ENCODE results near the gene IGF2BP2.
A peak's percentile ranks its signal among the peaks of the same experiment; 100 is the strongest.
"Not testable (repeated sequence)": the region's sequence is repeated elsewhere in the genome, so short reads cannot be mapped to it uniquely, and the experiment has no call there.

IGF2BP2 gene

DNA sequence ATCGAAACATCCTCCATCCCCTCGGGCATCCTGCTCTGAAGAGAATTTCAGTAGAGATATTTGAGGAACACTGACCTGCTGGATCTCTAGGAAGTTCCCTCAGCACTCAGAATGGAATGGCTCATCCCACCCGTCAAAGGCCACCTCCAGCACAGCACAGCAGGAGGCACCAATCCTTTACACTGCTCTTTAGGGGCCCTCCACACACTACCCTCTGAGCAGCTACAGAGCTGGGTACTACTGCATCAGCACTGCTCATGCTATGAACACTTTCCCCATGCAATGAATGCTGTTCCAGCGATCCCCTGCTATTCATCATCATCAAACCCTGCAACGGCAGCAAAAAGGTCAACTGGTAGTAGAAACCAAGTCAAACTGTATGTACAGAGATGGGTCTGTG, 40.5 kb downstream of the IGF2BP2 start:
- Mint-ChIP-seq H3K4me3 (no peak overlapping the region), H3K27me3 (ENCODE audit: low read depth) (peaks cover 9% of the 10 kb centered on the region), H3K27ac (no peak overlapping the region), H3K9me3 (no peaks in the 10 kb centered on the region), H3K4me1 (ENCODE audit: low read depth) (no peaks in the 10 kb centered on the region), H3K36me3 (ENCODE audit: low read depth) (no peaks in the 10 kb centered on the region)
- no peak for DNase-seq (ENCODE audit: low spot score)

- no peaks in the 10 kb centered on the region for H3K9me3 Mint-ChIP-seq
- no peaks in the 10 kb centered on the region for H3K36me3 Mint-ChIP-seq (ENCODE audit: low read depth)
- DNase-seq (ENCODE audit: low spot score), result no peak
Observed at GRCh38 chr3:185781759-185782158, 43.1 kb downstream of the IGF2BP2 start.

DNA sequence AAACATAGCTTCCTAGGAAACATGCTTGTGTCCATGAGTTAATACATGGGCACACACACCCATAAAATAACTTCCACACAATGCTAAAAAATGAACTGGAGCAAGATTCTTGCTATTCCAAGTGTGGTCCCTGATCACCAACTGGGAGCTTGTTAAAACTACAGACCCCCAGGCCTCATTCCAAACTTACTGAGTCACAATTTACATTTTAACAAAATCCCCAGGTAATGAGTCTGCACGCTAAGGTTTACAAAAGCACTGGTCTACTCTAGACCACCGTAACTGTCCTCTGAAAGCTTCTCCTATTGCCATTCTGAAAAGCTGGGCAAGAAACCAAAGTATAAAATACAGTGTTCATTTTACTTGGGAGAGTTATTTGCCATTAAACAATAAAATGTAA, 45.4 kb downstream of the IGF2BP2 start:
- Mint-ChIP-seq H3K4me1 (ENCODE audit: low read depth) (no peaks in the 10 kb centered on the region), H3K27ac (no peak overlapping the region), H3K27me3 (ENCODE audit: low read depth) (peaks cover 9% of the 10 kb centered on the region), H3K36me3 (ENCODE audit: low read depth) (no peaks in the 10 kb centered on the region), H3K9me3 (no peaks in the 10 kb centered on the region), H3K4me3 (no peak overlapping the region)
- DNase-seq (ENCODE audit: low spot score), result no peak

More at GRCh38 chr3:185781759-185782158, 43.1 kb downstream of the IGF2BP2 start:
- Mint-ChIP-seq H3K4me1 (ENCODE audit: low read depth) (no peaks in the 10 kb centered on the region), H3K27me3 (ENCODE audit: low read depth) (peaks cover 9% of the 10 kb centered on the region), H3K4me3 (no peak overlapping the region), H3K27ac (no peak overlapping the region)

DNA sequence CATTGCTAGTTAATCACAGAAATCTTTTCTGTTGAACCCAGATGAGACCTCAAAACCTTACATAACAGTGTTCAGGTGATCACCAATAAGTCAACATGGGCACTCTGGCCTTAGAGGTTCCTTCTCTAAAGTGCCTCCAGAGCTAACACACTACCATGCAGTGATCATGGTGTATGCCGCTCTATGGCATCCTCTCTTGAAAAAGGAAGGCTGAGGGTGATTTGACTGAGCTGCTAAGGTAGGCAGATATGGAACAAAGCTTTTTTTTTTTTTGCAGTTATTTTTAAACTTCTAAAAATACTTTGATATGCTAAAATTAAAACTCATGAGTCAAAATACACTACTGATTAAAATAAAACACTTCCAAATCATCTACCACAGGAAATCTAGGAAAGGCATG, 46.0 kb downstream of the IGF2BP2 start:
- no peaks in the 10 kb centered on the region for H3K9me3 Mint-ChIP-seq
- no peaks in the 10 kb centered on the region for H3K4me1 Mint-ChIP-seq (ENCODE audit: low read depth)
- no peak for DNase-seq (ENCODE audit: low spot score)
- peaks cover 9% of the 10 kb centered on the region for H3K27me3 Mint-ChIP-seq (ENCODE audit: low read depth)
- no peak overlapping the region for H3K27ac Mint-ChIP-seq
- no peak overlapping the region for H3K4me3 Mint-ChIP-seq
- H3K36me3 Mint-ChIP-seq (ENCODE audit: low read depth), result no peaks in the 10 kb centered on the region

DNA sequence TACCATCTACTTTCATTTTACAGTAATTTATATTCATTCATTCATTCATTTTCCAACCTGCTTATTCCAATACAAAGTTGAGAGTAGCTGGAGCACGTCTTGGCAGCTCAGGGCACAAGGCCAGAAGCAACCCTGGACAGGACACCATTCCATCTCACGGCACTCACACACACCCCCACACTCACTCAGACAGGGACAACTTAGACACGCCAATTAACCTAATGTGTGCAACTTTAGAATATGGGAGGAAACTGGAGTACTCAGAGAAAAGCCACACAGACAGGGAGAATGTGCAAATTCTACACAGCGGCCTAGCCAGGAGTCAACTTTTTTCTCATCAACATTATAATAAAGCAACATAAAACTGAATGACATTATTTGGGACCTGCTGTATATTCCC, 46.7 kb downstream of the IGF2BP2 start:
- no peak for DNase-seq (ENCODE audit: low spot score)
- Mint-ChIP-seq H3K27ac (no peak overlapping the region), H3K27me3 (ENCODE audit: low read depth) (peaks cover 8% of the 10 kb centered on the region), H3K4me3 (no peak overlapping the region), H3K4me1 (ENCODE audit: low read depth) (peaks cover 2% of the 10 kb centered on the region), H3K9me3 (no peaks in the 10 kb centered on the region), H3K36me3 (ENCODE audit: low read depth) (no peaks in the 10 kb centered on the region)

DNA sequence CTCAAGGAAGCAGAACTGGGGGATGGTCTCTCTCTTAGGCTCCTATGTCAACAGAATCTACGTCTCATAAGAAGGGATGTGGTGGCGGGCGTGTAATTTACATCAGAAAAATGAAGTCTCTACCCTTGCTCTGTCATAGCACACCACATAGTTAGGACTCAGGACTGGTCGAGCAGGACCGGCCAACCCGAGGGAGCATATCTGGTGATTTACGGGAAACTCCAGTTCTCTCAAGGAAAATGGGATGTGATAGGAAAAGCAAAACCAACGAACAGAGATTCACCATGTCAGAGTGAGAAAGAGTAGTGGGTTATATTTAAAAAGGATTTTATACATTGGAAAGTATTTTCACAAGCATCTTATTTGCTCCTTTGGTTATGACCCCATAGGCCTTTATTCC, 54.7 kb downstream of the IGF2BP2 start:
- Mint-ChIP-seq H3K4me1 (ENCODE audit: low read depth) (peaks cover 2% of the 10 kb centered on the region), H3K9me3 (no peaks in the 10 kb centered on the region), H3K4me3 (no peak overlapping the region), H3K27me3 (ENCODE audit: low read depth) (peaks cover 14% of the 10 kb centered on the region), H3K27ac (no peak overlapping the region), H3K36me3 (ENCODE audit: low read depth) (no peaks in the 10 kb centered on the region)
- no peak for DNase-seq (ENCODE audit: low spot score)

DNA sequence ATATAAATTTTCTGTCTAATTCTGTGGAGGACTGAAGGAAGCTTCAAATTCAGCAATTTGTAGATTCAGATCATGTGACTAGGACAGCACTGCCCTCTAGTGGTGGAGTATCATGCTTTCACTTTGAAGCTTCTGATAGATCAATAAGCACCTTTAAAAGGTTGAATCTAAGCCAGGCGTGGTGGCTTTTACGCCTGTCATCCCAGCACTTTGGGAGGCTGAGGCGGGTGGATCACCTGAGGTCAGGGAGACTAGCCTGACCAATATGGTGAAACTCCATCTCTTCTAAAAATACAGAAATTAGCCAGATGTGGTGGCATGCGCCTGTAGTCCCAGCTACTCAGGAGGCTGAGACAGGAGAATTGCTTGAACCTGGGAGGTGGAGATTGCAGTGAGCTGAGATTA, 56.3 kb downstream of the IGF2BP2 start:
- not testable (repeated sequence) for H3K27ac Mint-ChIP-seq; H3K4me1 Mint-ChIP-seq (ENCODE audit: low read depth); H3K4me3 Mint-ChIP-seq; H3K9me3 Mint-ChIP-seq; H3K36me3 Mint-ChIP-seq (ENCODE audit: low read depth)
- H3K27me3 Mint-ChIP-seq (ENCODE audit: low read depth), result peaks cover 25% of the 10 kb centered on the region
- DNase-seq (ENCODE audit: low spot score), result peak; percentile 46

DNA sequence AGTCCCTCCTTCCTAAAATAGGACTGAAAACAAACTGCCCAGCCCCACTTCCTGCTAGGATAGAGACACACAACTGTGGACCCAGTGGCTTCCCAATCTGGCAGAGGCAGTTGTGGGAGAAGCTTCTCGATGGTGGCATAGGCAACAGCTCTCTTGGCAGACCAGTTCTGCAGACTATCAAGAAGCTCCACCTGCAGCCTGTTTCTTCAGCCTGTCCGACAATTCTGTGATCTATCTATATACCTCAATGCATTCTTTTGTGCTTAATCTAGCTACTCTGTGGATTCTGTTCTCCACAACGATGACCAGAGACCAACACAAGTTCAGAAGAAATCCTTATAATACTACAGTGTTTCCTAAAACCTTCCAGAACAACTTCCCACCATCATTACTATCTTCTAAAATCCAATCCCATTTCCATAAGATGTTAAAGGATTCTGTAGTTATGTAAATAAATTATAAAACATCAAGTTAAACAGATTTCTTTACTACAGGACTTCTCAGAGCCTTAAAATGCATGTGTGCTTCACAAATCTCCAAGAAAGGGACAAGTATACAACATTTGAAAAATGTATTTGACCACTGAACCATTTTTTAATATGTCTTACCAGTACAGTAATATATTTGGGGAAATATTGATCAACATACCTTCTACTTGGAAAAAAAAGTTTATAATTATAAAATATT, 57.7 kb downstream of the IGF2BP2 start:
- Mint-ChIP-seq H3K4me1 (ENCODE audit: low read depth) (no peaks in the 10 kb centered on the region), H3K4me3 (no peak overlapping the region), H3K27me3 (ENCODE audit: low read depth) (peaks cover 33% of the 10 kb centered on the region)

GRCh38 chr3:185766329-185767001, 58.4 kb downstream of the IGF2BP2 start:
- Mint-ChIP-seq H3K4me3 (no peak overlapping the region), H3K4me1 (ENCODE audit: low read depth) (no peaks in the 10 kb centered on the region), H3K9me3 (no peaks in the 10 kb centered on the region), H3K27ac (no peak overlapping the region), H3K27me3 (ENCODE audit: low read depth) (peaks cover 33% of the 10 kb centered on the region), H3K36me3 (ENCODE audit: low read depth) (no peaks in the 10 kb centered on the region)
- DNase-seq (ENCODE audit: low spot score), result no peak

More for the DNA sequence above, 57.7 kb downstream of the IGF2BP2 start:
- no peak overlapping the region for H3K27ac Mint-ChIP-seq
- H3K9me3 Mint-ChIP-seq, result no peaks in the 10 kb centered on the region
- DNase-seq (ENCODE audit: low spot score), result no peak
- no peaks in the 10 kb centered on the region for H3K36me3 Mint-ChIP-seq (ENCODE audit: low read depth)

DNA sequence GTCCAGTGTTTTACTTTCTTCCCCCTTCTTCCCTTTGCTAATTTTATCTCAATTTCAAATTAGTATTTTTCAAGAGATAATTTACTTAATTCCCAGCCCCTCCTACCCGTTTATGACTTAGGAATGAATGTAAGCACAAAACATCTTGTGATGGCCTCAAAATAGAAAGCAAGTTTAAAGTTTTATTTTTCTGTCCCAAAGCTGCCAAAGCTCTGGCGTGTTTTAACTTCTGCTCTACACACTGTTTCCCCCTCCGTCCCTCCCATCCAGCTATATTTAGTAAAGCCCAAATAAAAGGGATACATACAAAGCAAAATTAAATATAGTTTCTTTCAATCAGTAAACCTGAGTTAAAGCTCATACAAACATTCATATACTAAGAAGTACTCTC, 59.9 kb downstream of the IGF2BP2 start:
- H3K4me3 Mint-ChIP-seq, result no peak overlapping the region
- H3K27ac Mint-ChIP-seq, result no peak overlapping the region
- no peaks in the 10 kb centered on the region for H3K36me3 Mint-ChIP-seq (ENCODE audit: low read depth)
- H3K4me1 Mint-ChIP-seq (ENCODE audit: low read depth), result no peaks in the 10 kb centered on the region
- DNase-seq (ENCODE audit: low spot score), result no peak
- H3K9me3 Mint-ChIP-seq, result no peaks in the 10 kb centered on the region
- peaks cover 43% of the 10 kb centered on the region for H3K27me3 Mint-ChIP-seq (ENCODE audit: low read depth)

GRCh38 chr3:185764163-185764979, 60.5 kb downstream of the IGF2BP2 start:
- Mint-ChIP-seq H3K36me3 (ENCODE audit: low read depth) (no peaks in the 10 kb centered on the region), H3K27me3 (ENCODE audit: low read depth) (peaks cover 46% of the 10 kb centered on the region), H3K9me3 (no peaks in the 10 kb centered on the region), H3K4me3 (no peak overlapping the region), H3K27ac (no peak overlapping the region), H3K4me1 (ENCODE audit: low read depth) (no peaks in the 10 kb centered on the region)
- no peak for DNase-seq (ENCODE audit: low spot score)

DNA sequence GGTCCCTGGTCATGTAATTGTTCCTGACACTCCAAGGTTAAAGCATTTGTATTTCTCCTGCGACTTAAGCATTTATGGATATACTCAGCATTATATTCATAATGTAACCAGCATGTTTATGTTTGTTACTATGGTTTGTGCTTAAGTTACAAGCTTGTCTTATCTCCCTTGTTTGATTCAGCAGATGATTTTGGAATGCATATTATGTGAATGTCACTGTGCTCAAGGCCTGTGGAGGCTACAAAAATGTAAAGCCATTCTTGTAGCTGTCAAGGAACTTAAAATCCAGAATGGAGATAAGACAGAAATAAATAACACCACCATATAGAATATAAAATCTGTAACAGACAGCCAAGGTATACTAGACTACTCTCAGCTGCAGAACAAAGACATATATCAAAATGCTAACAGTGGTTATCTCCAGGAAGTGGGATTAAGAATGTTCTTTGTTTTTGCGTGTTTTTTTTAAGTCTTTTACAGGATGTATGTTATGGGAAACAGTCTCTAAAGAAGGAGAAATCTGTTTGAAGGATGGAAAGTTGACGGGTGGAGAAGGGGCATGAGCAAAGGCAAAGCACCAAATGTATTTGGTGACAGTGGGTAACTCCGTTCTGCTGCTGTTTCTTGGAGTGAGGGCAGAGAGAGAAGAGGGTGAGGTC, 61.4 kb downstream of the IGF2BP2 start:
- peaks cover 47% of the 10 kb centered on the region for H3K27me3 Mint-ChIP-seq (ENCODE audit: low read depth)
- no peaks in the 10 kb centered on the region for H3K36me3 Mint-ChIP-seq (ENCODE audit: low read depth)
- H3K4me3 Mint-ChIP-seq, result no peak overlapping the region
- no peak for DNase-seq (ENCODE audit: low spot score)
- no peaks in the 10 kb centered on the region for H3K4me1 Mint-ChIP-seq (ENCODE audit: low read depth)
- H3K9me3 Mint-ChIP-seq, result no peaks in the 10 kb centered on the region
- H3K27ac Mint-ChIP-seq, result no peak overlapping the region

DNA sequence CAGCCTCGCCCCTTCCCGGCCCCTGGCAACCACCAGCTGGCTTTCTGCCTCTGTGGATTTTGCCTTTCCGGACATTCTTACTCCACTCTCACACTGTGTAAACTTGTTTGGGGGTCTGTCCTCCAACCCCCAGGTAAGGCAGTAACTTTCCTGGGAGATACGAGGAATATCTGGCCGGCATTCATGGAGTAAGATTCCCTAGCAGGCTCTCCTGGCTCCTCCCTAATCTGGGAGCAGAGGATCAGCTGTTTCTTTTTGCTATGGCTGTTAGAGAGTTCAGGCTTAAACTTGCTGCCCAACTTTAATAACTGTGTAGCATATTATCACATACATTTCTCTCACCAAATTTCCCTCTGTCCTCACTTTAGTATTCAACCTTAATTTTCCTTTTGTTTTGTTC, 64.3 kb downstream of the IGF2BP2 start:
- H3K27me3 Mint-ChIP-seq (ENCODE audit: low read depth), result peaks cover 44% of the 10 kb centered on the region
- no peaks in the 10 kb centered on the region for H3K4me1 Mint-ChIP-seq (ENCODE audit: low read depth)
- no peaks in the 10 kb centered on the region for H3K36me3 Mint-ChIP-seq (ENCODE audit: low read depth)
- no peak for DNase-seq (ENCODE audit: low spot score)
- H3K9me3 Mint-ChIP-seq, result no peaks in the 10 kb centered on the region
- H3K4me3 Mint-ChIP-seq, result no peak overlapping the region
- H3K27ac Mint-ChIP-seq, result no peak overlapping the region

DNA sequence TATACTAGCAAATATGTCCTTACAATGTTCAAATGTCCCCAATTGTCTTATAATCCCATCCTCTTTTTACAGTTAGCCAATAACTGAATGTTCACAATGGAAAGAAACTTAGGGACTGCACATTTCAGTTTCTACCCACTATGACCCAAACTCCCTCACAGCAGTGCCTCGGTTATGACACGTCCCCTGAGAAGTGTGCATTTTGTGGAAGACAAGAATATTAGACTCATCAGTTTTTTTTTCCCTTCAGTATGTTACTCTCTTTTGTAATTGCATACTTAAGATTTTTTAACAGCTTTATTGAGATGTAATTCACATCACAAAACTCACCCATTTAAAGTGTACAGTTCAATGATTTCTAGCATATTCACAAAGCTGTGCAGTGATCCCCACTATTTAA, 64.8 kb downstream of the IGF2BP2 start:
- no peaks in the 10 kb centered on the region for H3K36me3 Mint-ChIP-seq (ENCODE audit: low read depth)
- H3K9me3 Mint-ChIP-seq, result no peaks in the 10 kb centered on the region
- H3K4me3 Mint-ChIP-seq, result no peak overlapping the region
- peaks cover 39% of the 10 kb centered on the region for H3K27me3 Mint-ChIP-seq (ENCODE audit: low read depth)
- H3K27ac Mint-ChIP-seq, result no peak overlapping the region
- no peaks in the 10 kb centered on the region for H3K4me1 Mint-ChIP-seq (ENCODE audit: low read depth)
- no peak for DNase-seq (ENCODE audit: low spot score)

All from T-helper 2 cell treated with Interferon-gamma antibody and Interleukin-4, amounts not matched to agents 5 μg/mL and 100 μg/mL, for 36 hours (primary cell).